CD4-positive, alpha-beta T cell (primary cell): ENCODE data around the gene KIDINS220. TPM values are rescaled to one million over a fixed set of nuclear protein-coding genes. Genes with fewer than 3 reads are reported as not detected.

ENCODE experiments used
- ATAC-seq: fragments of 200-7000 bp; cut with Tn5 transposase; one replicate; pipeline ENCODE4 v1.10.0; 2022; ENCODE audit warnings: mild to moderate bottlenecking; ENCODE audit not compliant: poor library complexity
- CTCF ChIA-PET: fragments of 350-600 bp; sonication (Branson Sonifier 250); formaldehyde crosslinking; loops from one replicate; lab custom pipeline; 2021; ENCODE audit warnings: antibody characterized with exemption, inconsistent platforms; lab: Charles Lee
- POLR2A ChIA-PET: fragments of 350-600 bp; sonication (Branson Sonifier 250); formaldehyde crosslinking; loops from one replicate; lab custom pipeline; 2021; ENCODE audit warnings: antibody characterized with exemption, inconsistent platforms; lab: Charles Lee
- DNase-seq, 14 experiments: peaks; one replicate each; pipeline ENCODE4 v3.0.0-alpha.2; 2013 to 2020; ENCODE audit warnings: mixed read lengths in 2 of 14
- H3K27ac ChIP-seq, 2 donors: one replicate each; pipeline versions ENCODE4 v1.5.1 to v1.7.0; 2013; ENCODE audit warnings: low read length in 2 of 2, low read depth in 1 of 2, mild to moderate bottlenecking in 1 of 2
- H3K27me3 ChIP-seq, 2 experiments: 1 replicate in 1 of 2; 2 replicates in 1 of 2; pipeline versions ENCODE4 v1.6.1 to v1.7.0; 2013; ENCODE audit warnings: low read length in 2 of 2, control low read depth in 1 of 2, mild to moderate bottlenecking in 1 of 2, moderate library complexity in 1 of 2; ENCODE audit not compliant: insufficient read depth in 2 of 2, control insufficient read depth in 1 of 2
- H3K36me3 ChIP-seq: one replicate; pipeline ENCODE4 v1.6.1; 2013; ENCODE audit warnings: low read length, control low read depth; ENCODE audit not compliant: insufficient read depth
- H3K4me1 ChIP-seq: one replicate; pipeline ENCODE4 v1.6.1; 2013; ENCODE audit warnings: low read length, control low read depth; ENCODE audit not compliant: insufficient read depth
- H3K4me3 ChIP-seq: one replicate; pipeline ENCODE4 v1.5.1; 2013; ENCODE audit warnings: mild to moderate bottlenecking, low read length, moderate library complexity
- H3K9me3 ChIP-seq, 2 experiments: 1 replicate in 1 of 2; 2 replicates in 1 of 2; pipeline versions ENCODE4 v1.6.1 to v1.7.0; 2013; ENCODE audit warnings: low read length in 2 of 2, mild to moderate bottlenecking in 2 of 2, control low read depth in 1 of 2, moderate library complexity in 1 of 2; ENCODE audit not compliant: control insufficient read depth in 1 of 2, insufficient read depth in 1 of 2
- H3K27ac Mint-ChIP-seq: one replicate; pipeline ENCODE4 v1.8.0; 2020; ENCODE audit warnings: mixed read lengths
- H3K27me3 Mint-ChIP-seq: one replicate; pipeline ENCODE4 v1.8.0; 2021; ENCODE audit warnings: mixed read lengths
- H3K36me3 Mint-ChIP-seq: one replicate; pipeline ENCODE4 v1.8.0; 2021; ENCODE audit warnings: low read depth, mixed read lengths
- H3K4me1 Mint-ChIP-seq: one replicate; pipeline ENCODE4 v1.8.0; 2021; ENCODE audit warnings: low read depth, mixed read lengths
- H3K4me3 Mint-ChIP-seq: one replicate; pipeline ENCODE4 v1.8.0; 2020; ENCODE audit warnings: mild to moderate bottlenecking, mixed read lengths
- H3K9me3 Mint-ChIP-seq: one replicate; pipeline ENCODE4 v1.8.0; 2020; ENCODE audit warnings: mixed read lengths
- intact Hi-C, 2 experiments: fragments of 100-400 bp; cut with DNase I in 1 of 2; cut with micrococcal nuclease in 1 of 2; formaldehyde crosslinking; loops; one replicate each; pipeline versions ENCODE4 v1.15.1 to v1.9.0; 2023 to 2025; cut with DNase I, micrococcal nuclease
- total RNA-seq, 174 experiments: library from RNA in 2 of 174; stranded (reverse) in 2 of 174; gene quantifications; one replicate each; pipeline ENCODE4 v1.2.3 and lab custom pipeline; 2021 to 2026
- TF ChIP-seq, protein P1 (sequence below): fragments of 200-600 bp; IDR thresholded peaks from one replicate; pipeline ENCODE4 v1.8.0; 2022; ENCODE audit warnings: antibody characterized with exemption, mild to moderate bottlenecking

KIDINS220 gene
- total RNA-seq, 2 experiments from 2014 or later: 29.3 to 31.4 TPM

DNA sequence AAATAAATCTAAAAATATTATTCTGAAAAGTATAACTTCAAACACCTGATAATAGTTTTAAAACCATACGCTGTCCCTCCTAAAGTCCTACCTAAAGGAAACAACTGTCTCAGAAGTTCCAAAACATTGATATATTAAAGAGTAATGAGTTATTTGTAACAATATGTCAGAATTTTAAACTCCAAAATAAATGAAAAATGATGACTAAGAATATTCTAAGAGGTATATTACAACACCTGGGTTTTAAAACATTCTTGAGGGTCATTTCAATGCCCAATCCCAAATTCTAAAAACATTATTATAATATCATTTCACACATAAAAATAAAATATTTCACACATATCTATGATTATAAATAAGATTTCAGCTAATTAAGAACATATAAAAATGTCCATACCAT, 20.2 kb downstream of the KIDINS220 start:
- H3K36me3 Mint-ChIP-seq: peaks cover 86% of the 10 kb centered on the region
- no peak overlapping the region for H3K27ac Mint-ChIP-seq
- no peak for ATAC-seq
- no peaks in the 10 kb centered on the region for H3K9me3 Mint-ChIP-seq
- intact Hi-C loops: no loop called here
- DNase-seq: no peak
- H3K4me1 Mint-ChIP-seq: no peaks in the 10 kb centered on the region
- ChIA-PET CTCF (no interaction called here), POLR2A (no interaction called here)
- Histone ChIP-seq H3K36me3 (peaks cover 57% of the 10 kb centered on the region), H3K4me3 (no peak overlapping the region), H3K27me3 (no peaks in the 10 kb centered on the region), H3K27ac (no peak overlapping the region), H3K4me1 (no peaks in the 10 kb centered on the region), H3K9me3 (no peaks in the 10 kb centered on the region)
- TF ChIP-seq, protein P1, sequence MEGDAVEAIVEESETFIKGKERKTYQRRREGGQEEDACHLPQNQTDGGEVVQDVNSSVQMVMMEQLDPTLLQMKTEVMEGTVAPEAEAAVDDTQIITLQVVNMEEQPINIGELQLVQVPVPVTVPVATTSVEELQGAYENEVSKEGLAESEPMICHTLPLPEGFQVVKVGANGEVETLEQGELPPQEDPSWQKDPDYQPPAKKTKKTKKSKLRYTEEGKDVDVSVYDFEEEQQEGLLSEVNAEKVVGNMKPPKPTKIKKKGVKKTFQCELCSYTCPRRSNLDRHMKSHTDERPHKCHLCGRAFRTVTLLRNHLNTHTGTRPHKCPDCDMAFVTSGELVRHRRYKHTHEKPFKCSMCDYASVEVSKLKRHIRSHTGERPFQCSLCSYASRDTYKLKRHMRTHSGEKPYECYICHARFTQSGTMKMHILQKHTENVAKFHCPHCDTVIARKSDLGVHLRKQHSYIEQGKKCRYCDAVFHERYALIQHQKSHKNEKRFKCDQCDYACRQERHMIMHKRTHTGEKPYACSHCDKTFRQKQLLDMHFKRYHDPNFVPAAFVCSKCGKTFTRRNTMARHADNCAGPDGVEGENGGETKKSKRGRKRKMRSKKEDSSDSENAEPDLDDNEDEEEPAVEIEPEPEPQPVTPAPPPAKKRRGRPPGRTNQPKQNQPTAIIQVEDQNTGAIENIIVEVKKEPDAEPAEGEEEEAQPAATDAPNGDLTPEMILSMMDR: no peak
- no peaks in the 10 kb centered on the region for H3K27me3 Mint-ChIP-seq
- H3K4me3 Mint-ChIP-seq: no peak overlapping the region

DNA sequence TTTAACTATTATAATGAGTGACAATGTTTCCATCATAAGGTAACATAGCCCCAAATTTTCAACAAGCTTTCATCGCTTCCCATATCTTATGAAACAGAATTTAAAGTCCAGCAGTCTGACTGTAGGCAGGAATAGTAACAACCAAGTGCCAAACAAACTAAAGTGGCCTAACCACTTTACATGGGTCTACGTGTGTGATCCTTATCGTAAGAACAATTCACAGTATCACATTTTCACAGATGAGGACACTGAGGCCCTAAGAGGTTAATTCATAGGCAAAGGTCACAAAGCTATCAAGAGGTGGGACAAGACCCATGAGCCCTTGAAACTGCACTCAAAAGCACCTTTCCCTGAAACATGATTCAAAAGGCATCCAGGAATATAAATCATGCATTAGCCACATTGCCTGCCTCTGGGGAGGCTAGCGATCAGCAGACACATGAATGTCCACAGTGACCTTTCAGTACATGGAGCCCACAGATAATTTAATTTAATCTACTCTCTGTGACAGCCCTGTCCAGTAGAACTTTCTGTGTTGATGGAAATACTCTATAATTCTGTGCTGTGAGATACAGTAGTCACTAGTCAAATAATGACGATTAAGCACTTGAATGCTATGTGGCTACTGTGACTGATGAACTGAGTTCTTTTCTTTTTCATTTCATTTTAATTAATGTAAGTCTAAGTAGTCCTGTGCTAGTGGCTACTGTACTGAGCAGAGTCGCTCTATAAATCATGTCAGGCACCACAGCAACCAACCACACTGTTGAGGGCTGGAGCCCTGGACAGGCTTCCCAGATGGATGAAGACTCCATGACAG, 30.3 kb downstream of the KIDINS220 start:
- Mint-ChIP-seq H3K4me1 (peaks cover 5% of the 10 kb centered on the region), H3K27me3 (no peaks in the 10 kb centered on the region), H3K27ac (no peak overlapping the region), H3K4me3 (no peak overlapping the region), H3K36me3 (peaks cover 92% of the 10 kb centered on the region), H3K9me3 (no peaks in the 10 kb centered on the region)
- Histone ChIP-seq H3K27me3 (no peaks in the 10 kb centered on the region), H3K4me1 (no peaks in the 10 kb centered on the region), H3K9me3 (no peaks in the 10 kb centered on the region), H3K4me3 (no peak overlapping the region), H3K27ac (no peak overlapping the region), H3K36me3 (peaks cover 79% of the 10 kb centered on the region)
- no peak for ATAC-seq
- DNase-seq: no peak
- intact Hi-C loops: no loop called here
- POLR2A ChIA-PET: no interaction called here
- TF ChIP-seq, protein P1: no peak
- CTCF ChIA-PET: no interaction called here

DNA sequence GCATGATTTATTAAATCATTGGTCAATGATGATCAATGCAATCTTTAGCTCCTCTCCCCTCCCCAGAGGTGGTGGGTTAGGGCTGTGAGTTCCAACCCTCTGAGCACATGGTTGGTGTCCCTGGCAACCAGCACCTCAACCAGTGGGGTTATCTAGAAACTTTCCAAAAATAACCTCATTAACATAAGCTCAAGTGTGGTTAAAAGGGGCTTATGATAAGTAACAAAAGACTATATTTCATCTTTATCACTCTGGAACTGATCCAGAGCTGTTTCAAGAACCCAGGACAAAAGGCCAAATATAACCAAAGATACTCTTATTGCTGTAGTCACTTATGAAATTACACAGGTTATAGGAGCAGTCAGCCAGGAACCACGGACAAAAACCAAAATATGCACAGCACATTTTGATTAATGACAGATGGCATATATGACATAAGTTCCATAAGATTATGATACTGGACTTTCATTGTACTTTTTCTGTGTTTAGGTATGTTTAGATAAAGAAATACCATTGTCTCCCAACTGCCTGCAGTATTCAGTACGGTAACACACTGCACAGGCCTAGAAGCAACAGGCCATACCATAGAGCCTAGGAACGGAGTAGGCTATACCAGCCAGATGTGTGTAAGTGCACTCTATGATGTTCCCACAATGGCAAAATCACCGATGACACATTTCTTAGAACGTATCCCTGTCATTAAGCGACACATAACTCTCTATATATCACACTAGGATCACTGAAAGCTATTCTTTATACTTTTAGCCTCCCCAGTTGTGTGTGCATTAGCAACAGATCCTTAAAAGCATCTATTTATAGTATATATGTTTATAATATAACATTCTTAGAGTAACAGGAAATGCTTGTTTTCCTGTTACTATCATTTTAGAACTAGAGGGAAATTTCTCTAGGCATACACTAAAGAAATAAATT, 31.9 kb downstream of the KIDINS220 start:
- ChIA-PET POLR2A (no interaction called here), CTCF (no interaction called here)
- H3K36me3 Mint-ChIP-seq: peaks cover 92% of the 10 kb centered on the region
- ATAC-seq (no peak), DNase-seq (no peak)
- no peaks in the 10 kb centered on the region for H3K9me3 ChIP-seq
- H3K4me1 ChIP-seq: no peaks in the 10 kb centered on the region
- H3K9me3 Mint-ChIP-seq: no peaks in the 10 kb centered on the region
- H3K36me3 ChIP-seq: peaks cover 80% of the 10 kb centered on the region
- H3K27me3 Mint-ChIP-seq: no peaks in the 10 kb centered on the region
- TF ChIP-seq, protein P1: no peak
- H3K27me3 ChIP-seq: no peaks in the 10 kb centered on the region
- H3K4me3 Mint-ChIP-seq: no peak overlapping the region
- no peak overlapping the region for H3K27ac Mint-ChIP-seq
- intact Hi-C loops: no loop called here
- H3K4me1 Mint-ChIP-seq: peaks cover 5% of the 10 kb centered on the region
- no peak overlapping the region for H3K27ac ChIP-seq
- H3K4me3 ChIP-seq: no peak overlapping the region
